ENCODE results near the gene OR7G3.

DNA sequence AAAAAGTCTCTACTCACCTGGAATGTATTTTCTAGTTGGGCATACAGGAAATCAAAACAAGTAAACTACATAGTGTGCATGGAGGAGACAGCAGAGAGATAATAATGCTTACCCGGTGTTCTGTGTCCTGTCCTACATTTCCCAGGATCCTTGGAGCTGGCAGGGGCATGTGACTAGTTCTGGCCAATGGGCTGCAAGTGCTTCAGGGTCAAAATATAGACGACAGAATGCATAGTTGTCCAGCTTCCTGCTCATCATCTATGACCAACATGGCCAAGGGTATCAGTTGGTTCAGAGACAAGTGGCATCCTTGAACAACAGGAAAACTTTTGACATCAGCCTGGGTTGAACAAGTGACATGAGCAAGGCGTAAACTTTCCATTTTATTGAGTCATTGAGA, 21.9 kb upstream of the OR7G3 start:
- TF ChIP-seq POLR2A (IDR thresholded peaks at IDR 0.05; ENCODE audit: low read depth, low read length): no peak
- TF ChIP-seq TAF1 (IDR thresholded peaks at IDR 0.05; ENCODE audit: low read depth, low read length): no peak
- TF ChIP-seq POLR2AphosphoS5 (IDR thresholded peaks at IDR 0.05; ENCODE audit: low read depth, low read length): no peak
- TF ChIP-seq SPI1 (IDR thresholded peaks at IDR 0.05; ENCODE audit: low read depth, low read length): no peak
- TF ChIP-seq POU2F2 (IDR thresholded peaks at IDR 0.05; ENCODE audit: low read depth, low read length): no peak

All from GM12891 (cell line).